Measurements from ENCODE around the gene NCOA3.
A peak's percentile ranks its signal among the peaks of the same experiment; 100 is the strongest.

NCOA3 gene

GRCh38 chr20:47498606-47499005 is 3.1 kb upstream of the NCOA3 start:
- TF ChIP-seq TCF12 (IDR thresholded peaks at IDR 0.05; ENCODE audit: low read depth) (no peak), EGR1 (IDR thresholded peaks at IDR 0.05) (no peak), CREB1 (IDR thresholded peaks at IDR 0.05; ENCODE audit: low read depth) (no peak), CEBPB (IDR thresholded peaks at IDR 0.05) (no peak), FOXM1 (IDR thresholded peaks at IDR 0.05; ENCODE audit: borderline replicate concordance, low read depth) (no peak), ZBTB7A (IDR thresholded peaks at IDR 0.05; ENCODE audit: low read depth) (no peak), TEAD4 (IDR thresholded peaks at IDR 0.05) (no peak), MAX (IDR thresholded peaks at IDR 0.05) (no peak), EP300 (IDR thresholded peaks at IDR 0.05; ENCODE audit: borderline replicate concordance) (no peak), RAD21 (IDR thresholded peaks at IDR 0.05; ENCODE audit: low read depth) (no peak), NFIC (IDR thresholded peaks at IDR 0.05) (no peak), TAF1 (IDR thresholded peaks at IDR 0.05; ENCODE audit: low read depth) (no peak)

DNA sequence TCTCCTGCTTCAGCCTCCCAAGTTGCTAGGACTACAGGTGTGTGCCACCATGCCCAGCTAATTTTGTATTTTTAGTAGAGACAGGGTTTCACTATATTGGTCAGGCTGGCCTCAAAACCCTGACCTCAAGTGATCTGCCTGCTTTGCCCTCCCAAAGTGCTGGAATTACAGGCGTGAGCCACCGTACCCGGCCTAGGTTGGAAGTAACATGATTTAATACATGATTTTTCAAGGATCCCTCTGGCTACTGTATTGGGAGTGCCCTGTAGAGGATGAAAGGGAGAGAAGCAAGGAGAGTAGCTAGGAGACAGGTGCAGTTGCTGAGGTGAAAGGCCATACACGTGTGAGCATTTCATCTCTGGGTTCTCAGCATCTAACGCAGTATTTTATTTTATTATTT is 2.6 kb upstream of the NCOA3 start:
- TF ChIP-seq EGR1 (IDR thresholded peaks at IDR 0.05) (no peak), ZBTB7A (IDR thresholded peaks at IDR 0.05; ENCODE audit: low read depth) (no peak), TEAD4 (IDR thresholded peaks at IDR 0.05) (no peak), FOXM1 (IDR thresholded peaks at IDR 0.05; ENCODE audit: borderline replicate concordance, low read depth) (no peak), MAX (IDR thresholded peaks at IDR 0.05) (no peak), CEBPB (IDR thresholded peaks at IDR 0.05) (no peak), CREB1 (IDR thresholded peaks at IDR 0.05; ENCODE audit: low read depth) (no peak), TAF1 (IDR thresholded peaks at IDR 0.05; ENCODE audit: low read depth) (no peak), TCF12 (IDR thresholded peaks at IDR 0.05; ENCODE audit: low read depth) (no peak), NFIC (IDR thresholded peaks at IDR 0.05) (no peak), RAD21 (IDR thresholded peaks at IDR 0.05; ENCODE audit: low read depth) (no peak), EP300 (IDR thresholded peaks at IDR 0.05; ENCODE audit: borderline replicate concordance) (no peak), USF1 (IDR thresholded peaks at IDR 0.05) (no peak), YY1 (IDR thresholded peaks at IDR 0.05; ENCODE audit: low read depth) (no peak)
- TF ChIP-seq, protein P1, sequence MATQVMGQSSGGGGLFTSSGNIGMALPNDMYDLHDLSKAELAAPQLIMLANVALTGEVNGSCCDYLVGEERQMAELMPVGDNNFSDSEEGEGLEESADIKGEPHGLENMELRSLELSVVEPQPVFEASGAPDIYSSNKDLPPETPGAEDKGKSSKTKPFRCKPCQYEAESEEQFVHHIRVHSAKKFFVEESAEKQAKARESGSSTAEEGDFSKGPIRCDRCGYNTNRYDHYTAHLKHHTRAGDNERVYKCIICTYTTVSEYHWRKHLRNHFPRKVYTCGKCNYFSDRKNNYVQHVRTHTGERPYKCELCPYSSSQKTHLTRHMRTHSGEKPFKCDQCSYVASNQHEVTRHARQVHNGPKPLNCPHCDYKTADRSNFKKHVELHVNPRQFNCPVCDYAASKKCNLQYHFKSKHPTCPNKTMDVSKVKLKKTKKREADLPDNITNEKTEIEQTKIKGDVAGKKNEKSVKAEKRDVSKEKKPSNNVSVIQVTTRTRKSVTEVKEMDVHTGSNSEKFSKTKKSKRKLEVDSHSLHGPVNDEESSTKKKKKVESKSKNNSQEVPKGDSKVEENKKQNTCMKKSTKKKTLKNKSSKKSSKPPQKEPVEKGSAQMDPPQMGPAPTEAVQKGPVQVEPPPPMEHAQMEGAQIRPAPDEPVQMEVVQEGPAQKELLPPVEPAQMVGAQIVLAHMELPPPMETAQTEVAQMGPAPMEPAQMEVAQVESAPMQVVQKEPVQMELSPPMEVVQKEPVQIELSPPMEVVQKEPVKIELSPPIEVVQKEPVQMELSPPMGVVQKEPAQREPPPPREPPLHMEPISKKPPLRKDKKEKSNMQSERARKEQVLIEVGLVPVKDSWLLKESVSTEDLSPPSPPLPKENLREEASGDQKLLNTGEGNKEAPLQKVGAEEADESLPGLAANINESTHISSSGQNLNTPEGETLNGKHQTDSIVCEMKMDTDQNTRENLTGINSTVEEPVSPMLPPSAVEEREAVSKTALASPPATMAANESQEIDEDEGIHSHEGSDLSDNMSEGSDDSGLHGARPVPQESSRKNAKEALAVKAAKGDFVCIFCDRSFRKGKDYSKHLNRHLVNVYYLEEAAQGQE (IDR thresholded peaks at IDR 0.05; ENCODE audit: low read depth), result no peak

DNA sequence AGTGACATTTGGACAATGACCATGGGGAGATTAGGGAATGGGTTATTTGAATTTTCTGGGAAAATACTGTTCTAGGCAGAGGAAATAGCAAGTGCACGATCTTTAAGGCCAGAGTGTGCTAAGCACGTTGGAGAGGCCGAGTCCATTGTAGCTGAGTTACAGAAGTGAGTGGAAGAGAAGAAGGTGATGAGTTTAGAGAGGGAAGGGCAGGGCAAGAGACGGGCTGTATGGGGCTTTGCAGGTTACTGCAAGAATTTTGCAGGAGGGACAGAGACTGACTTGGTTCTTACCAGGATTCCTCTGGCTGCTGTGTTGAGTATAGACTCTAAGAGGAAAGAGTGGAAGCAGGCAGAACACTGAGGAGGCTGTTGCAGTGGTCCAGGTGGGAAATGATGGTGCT is 1.1 kb upstream of the NCOA3 start:
- TF ChIP-seq TEAD4 (IDR thresholded peaks at IDR 0.05), result no peak
- TF ChIP-seq RAD21 (IDR thresholded peaks at IDR 0.05; ENCODE audit: low read depth), result no peak
- TF ChIP-seq CREB1 (IDR thresholded peaks at IDR 0.05; ENCODE audit: low read depth), result no peak
- no peak for TF ChIP-seq ZBTB7A (IDR thresholded peaks at IDR 0.05; ENCODE audit: low read depth)
- TF ChIP-seq CEBPB (IDR thresholded peaks at IDR 0.05), result no peak
- TF ChIP-seq YY1 (IDR thresholded peaks at IDR 0.05; ENCODE audit: low read depth), result no peak

DNA sequence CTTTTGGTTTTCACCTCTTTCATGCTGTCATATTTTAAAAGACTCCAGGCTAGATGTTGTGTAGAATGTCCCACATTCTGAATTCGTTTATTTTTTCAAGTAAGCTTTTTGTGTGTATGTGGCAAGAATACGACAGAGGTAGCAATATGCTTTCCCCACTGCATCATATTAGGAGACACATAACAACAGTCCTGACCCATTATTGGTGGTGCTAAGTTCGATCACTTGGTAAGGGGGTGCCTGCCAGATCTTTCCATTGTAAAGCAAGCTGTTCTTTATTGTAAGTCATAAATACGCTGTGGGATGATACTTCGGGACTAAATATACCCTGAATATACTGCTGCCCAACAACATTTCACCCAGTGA is 588 bp upstream of the NCOA3 start:
- TF ChIP-seq FOXM1 (IDR thresholded peaks at IDR 0.05; ENCODE audit: borderline replicate concordance, low read depth) (no peak), NFIC (IDR thresholded peaks at IDR 0.05) (no peak), MAX (IDR thresholded peaks at IDR 0.05) (no peak), EP300 (IDR thresholded peaks at IDR 0.05; ENCODE audit: borderline replicate concordance) (no peak), CREB1 (IDR thresholded peaks at IDR 0.05; ENCODE audit: low read depth) (no peak), ZBTB7A (IDR thresholded peaks at IDR 0.05; ENCODE audit: low read depth) (no peak), CEBPB (IDR thresholded peaks at IDR 0.05) (no peak), YY1 (IDR thresholded peaks at IDR 0.05; ENCODE audit: low read depth) (no peak)

DNA sequence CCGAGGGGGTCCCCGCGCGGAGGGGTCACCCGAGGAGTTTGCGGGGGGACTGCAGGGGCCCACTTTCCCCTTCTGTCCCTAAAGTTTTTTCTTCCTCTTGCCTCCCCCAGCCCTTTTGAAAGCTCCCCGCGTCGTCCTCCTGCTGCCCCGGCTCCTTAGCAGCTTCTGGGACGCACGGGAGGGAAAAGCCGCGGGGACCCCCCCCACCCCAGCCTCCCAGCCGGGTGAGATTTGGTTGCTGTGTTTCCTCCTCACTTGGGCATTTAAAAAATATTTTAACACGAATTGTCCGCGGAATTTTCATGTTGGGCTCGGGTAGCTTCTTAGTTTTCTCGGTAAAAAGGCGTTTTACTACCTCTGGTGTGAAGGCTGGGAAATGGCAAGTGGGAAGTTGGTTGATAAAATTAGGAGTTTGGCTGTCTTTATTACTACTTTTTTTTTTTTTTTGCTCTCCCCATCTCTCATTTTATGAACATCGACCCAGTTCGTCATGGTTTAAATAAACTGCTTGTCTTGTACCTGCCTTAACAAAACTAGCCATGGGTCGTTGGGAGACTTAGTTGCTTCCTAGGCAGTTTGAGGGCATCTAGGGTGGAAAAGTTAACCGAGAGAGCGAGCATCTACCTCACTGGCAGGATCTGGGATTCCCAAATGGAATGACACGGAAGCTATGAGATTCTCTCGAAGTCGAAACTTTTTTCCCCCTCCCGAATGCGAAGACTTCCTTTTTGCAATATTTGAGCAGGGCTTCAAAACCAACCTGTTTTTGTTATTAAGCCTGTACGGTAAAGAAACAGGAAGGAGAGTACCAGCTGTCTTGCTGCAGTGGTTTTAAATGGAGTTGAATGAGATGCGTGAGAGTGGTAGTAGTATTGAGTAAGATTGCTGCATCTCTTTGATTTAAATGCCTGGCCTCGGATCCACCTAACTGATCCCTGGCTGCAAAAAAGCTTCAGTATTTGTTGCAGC is 868 bp downstream of the NCOA3 start:
- 0 out of 2 replicates have a peak, but pooled peaks have one; percentile 48 for TF ChIP-seq CEBPB (IDR thresholded peaks at IDR 0.05)
- no peak for TF ChIP-seq TCF12 (IDR thresholded peaks at IDR 0.05; ENCODE audit: low read depth)
- TF ChIP-seq TAF1 (IDR thresholded peaks at IDR 0.05; ENCODE audit: low read depth), result no peak
- TF ChIP-seq USF1 (IDR thresholded peaks at IDR 0.05), result no peak

GRCh38 chr20:47503685-47504084 is 2.0 kb downstream of the NCOA3 start:
- TF ChIP-seq MAX (IDR thresholded peaks at IDR 0.05) (no peak), USF1 (IDR thresholded peaks at IDR 0.05) (no peak), TEAD4 (IDR thresholded peaks at IDR 0.05) (no peak), NFIC (IDR thresholded peaks at IDR 0.05) (no peak), RAD21 (IDR thresholded peaks at IDR 0.05; ENCODE audit: low read depth) (no peak), CEBPB (IDR thresholded peaks at IDR 0.05) (no peak), EGR1 (IDR thresholded peaks at IDR 0.05) (no peak), TAF1 (IDR thresholded peaks at IDR 0.05; ENCODE audit: low read depth) (no peak), CREB1 (IDR thresholded peaks at IDR 0.05; ENCODE audit: low read depth) (no peak), EP300 (IDR thresholded peaks at IDR 0.05; ENCODE audit: borderline replicate concordance) (no peak), FOXM1 (IDR thresholded peaks at IDR 0.05; ENCODE audit: borderline replicate concordance, low read depth) (no peak), YY1 (IDR thresholded peaks at IDR 0.05; ENCODE audit: low read depth) (no peak), TCF12 (IDR thresholded peaks at IDR 0.05; ENCODE audit: low read depth) (no peak), ZBTB7A (IDR thresholded peaks at IDR 0.05; ENCODE audit: low read depth) (no peak)
- TF ChIP-seq, protein P1 (IDR thresholded peaks at IDR 0.05; ENCODE audit: low read depth), result no peak

All from Ishikawa (cell line).